D721Med (cell line): ENCODE data around the gene FUBP1.
"Not testable (repeated sequence)": the region's sequence is repeated elsewhere in the genome, so short reads cannot be mapped to it uniquely, and the experiment has no call there.

ENCODE experiments used
- DNase-seq: peaks from one replicate; pipeline ENCODE4 v3.0.0; 2011; ENCODE audit warnings: low spot score; ENCODE audit not compliant: insufficient read length
- FAIRE-seq: peaks from 2 replicates; lab custom pipeline; 2011; peaks lifted over from hg19 to GRCh38; lab: Jason Lieb, UNC
- TF ChIP-seq, protein P1 (sequence below): IDR thresholded peaks from 2 replicates; pipeline ENCODE4 v1.5.1; 2012; ENCODE audit warnings: mild to moderate bottlenecking, control low read depth; ENCODE audit not compliant: insufficient read depth; ENCODE audit errors: missing control alignments

FUBP1 gene

DNA sequence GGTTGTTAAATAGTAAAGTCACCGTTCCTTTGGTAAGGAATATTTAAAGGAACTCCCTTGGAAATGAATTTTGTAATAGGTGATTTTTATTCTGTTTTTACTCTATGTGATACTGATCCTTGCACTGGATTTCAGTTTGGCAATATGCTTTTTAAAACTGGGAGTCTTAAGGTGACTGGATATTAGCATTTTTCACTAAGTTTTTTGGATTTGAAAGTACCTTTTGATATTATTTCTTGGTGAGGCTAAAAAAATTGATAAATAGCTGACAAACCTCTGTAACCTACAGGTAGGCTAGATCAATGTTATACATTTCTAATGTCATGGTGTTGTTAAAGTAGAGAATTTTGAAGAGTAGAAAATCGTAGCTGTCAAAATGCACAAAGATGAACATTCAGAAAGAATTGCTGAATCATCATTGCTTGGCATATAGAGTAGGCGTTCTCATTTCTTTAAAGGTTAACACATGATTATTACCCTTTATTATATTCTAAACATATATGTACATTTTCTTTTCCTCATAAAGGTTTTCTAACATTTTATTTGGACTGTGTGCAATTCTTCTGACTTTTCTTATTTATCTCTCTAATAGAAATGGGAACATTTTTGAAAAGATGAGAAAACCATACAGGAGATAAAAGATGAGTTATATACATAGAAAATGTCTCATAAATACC is 24.3 kb upstream of the FUBP1 start:
- no peak for DNase-seq
- FAIRE-seq: no peak
- TF ChIP-seq, protein P1, sequence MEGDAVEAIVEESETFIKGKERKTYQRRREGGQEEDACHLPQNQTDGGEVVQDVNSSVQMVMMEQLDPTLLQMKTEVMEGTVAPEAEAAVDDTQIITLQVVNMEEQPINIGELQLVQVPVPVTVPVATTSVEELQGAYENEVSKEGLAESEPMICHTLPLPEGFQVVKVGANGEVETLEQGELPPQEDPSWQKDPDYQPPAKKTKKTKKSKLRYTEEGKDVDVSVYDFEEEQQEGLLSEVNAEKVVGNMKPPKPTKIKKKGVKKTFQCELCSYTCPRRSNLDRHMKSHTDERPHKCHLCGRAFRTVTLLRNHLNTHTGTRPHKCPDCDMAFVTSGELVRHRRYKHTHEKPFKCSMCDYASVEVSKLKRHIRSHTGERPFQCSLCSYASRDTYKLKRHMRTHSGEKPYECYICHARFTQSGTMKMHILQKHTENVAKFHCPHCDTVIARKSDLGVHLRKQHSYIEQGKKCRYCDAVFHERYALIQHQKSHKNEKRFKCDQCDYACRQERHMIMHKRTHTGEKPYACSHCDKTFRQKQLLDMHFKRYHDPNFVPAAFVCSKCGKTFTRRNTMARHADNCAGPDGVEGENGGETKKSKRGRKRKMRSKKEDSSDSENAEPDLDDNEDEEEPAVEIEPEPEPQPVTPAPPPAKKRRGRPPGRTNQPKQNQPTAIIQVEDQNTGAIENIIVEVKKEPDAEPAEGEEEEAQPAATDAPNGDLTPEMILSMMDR: no peak

DNA sequence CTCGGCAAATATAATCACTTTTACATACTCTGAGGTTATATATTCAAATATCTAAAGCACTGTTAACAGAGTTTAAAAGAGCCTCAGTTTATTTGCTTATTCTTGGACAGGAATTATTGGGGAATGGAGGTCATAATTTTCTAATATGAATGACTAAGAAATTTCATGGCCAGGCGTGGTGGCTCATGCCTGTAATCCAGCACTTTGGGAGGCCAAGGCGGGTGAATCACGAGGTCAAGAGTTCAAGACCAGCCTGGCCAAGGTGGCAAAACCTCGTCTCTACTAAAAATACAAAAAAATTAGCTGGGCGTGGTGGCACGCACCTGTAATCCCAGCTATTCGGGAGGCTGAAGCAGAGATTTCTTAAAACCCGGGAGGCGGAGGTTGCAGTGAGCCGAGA is 21.7 kb upstream of the FUBP1 start:
- DNase-seq, FAIRE-seq: not testable (repeated sequence)

- DNase-seq (no peak), FAIRE-seq (no peak)
- TF ChIP-seq, protein P1: no peak
Observed at GRCh38 chr1:77996734-77997133, 17.9 kb upstream of the FUBP1 start.

DNA sequence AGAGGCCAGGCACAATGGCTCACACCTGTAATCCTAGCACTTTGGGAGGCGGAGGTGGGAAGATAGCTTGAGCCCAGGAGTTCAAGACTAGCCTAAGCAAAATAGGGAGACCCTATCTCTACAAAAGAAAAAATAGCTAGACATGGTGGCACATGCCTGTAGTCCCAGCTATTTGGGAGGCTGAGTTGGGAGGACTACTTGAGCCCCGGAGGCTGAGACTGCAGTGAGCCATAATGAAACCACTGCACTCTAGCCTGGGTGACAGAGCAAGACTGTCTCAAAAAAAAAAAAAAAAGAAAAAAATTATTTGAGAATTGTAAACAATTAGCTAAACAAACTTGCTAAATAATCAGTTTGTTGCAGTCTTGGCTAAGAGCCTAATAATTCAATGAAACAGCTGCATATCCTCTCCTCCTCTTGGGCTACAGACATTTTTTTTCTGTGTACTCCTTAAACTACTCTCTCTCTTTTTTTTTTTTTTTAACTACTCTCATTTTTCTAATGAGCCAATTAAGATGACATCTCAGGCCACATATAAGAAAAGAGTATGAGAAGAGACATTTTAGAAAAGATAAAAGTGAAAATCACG is 15.3 kb upstream of the FUBP1 start:
- TF ChIP-seq, protein P1: no peak
- DNase-seq (no peak), FAIRE-seq (no peak)

GRCh38 chr1:77991638-77992037 is 12.8 kb upstream of the FUBP1 start:
- TF ChIP-seq, protein P1: no peak
- DNase-seq (no peak), FAIRE-seq (no peak)

- no peak for DNase-seq
- no peak for FAIRE-seq
- TF ChIP-seq, protein P1: no peak
Observed at GRCh38 chr1:77990629-77991204, 11.8 kb upstream of the FUBP1 start.

- DNase-seq: no peak
- FAIRE-seq: no peak
- TF ChIP-seq, protein P1: no peak
Observed at GRCh38 chr1:77989744-77990143, 10.9 kb upstream of the FUBP1 start.
